Suppressor macrophage treated with lipopolysaccharide for 1 hour (primary cell): ENCODE results near the gene ROGDI.
"Not testable (repeated sequence)": the region's sequence is repeated elsewhere in the genome, so short reads cannot be mapped to it uniquely, and the experiment has no call there.

Source experiments
- DNase-seq, 3 donors: peaks; one replicate each; pipeline ENCODE4 v3.0.0-alpha.2; 2020 to 2022

The ROGDI gene

GRCh38 chr16:4790261-4790660 is 12.2 kb downstream of the ROGDI start:
- no peak for DNase-seq

- no peak for DNase-seq
Observed at GRCh38 chr16:4788910-4789309, 13.5 kb downstream of the ROGDI start.

- DNase-seq = no peak
Observed at GRCh38 chr16:4788489-4788889, 13.9 kb downstream of the ROGDI start.

- DNase-seq = no peak
Observed at GRCh38 chr16:4787627-4788482, 14.6 kb downstream of the ROGDI start, which contains the start of gene SEPTIN12. SEPTIN12 (minus strand) TSS chr16:4788345; CDS start chr16:4787645, 700 bp downstream.

- no peak for DNase-seq
Observed at GRCh38 chr16:4787068-4787467, 15.4 kb downstream of the ROGDI start.

GRCh38 chr16:4785758-4786433 is 16.5 kb downstream of the ROGDI start:
- no peak for DNase-seq

- DNase-seq = not testable (repeated sequence)
Observed at GRCh38 chr16:4784444-4784987, 17.9 kb downstream of the ROGDI start.

- DNase-seq = no peak
Observed at GRCh38 chr16:4783951-4784336, 18.5 kb downstream of the ROGDI start.

GRCh38 chr16:4783251-4783950 is 19.0 kb downstream of the ROGDI start:
- DNase-seq = no peak

- DNase-seq = peak in 1 of 3 donors; percentile 40
Observed at GRCh38 chr16:4780235-4780634, 22.2 kb downstream of the ROGDI start.

- DNase-seq = no peak
Observed at GRCh38 chr16:4778050-4778392, 24.4 kb downstream of the ROGDI start.

- peak in 1 of 3 donors; percentile 15 for DNase-seq
Observed at GRCh38 chr16:4777339-4778049, 24.9 kb downstream of the ROGDI start.

- no peak for DNase-seq
Observed at GRCh38 chr16:4776141-4776705, 26.2 kb downstream of the ROGDI start.

- peak in 2 of 3 donors; percentile 17 to 21 for DNase-seq
Observed at GRCh38 chr16:4775005-4775404, 27.4 kb downstream of the ROGDI start.

GRCh38 chr16:4772351-4772750 is 30.1 kb downstream of the ROGDI start:
- DNase-seq = no peak

- peak in 1 of 3 donors; percentile 35 for DNase-seq
Observed at GRCh38 chr16:4771646-4772045, 30.8 kb downstream of the ROGDI start.

GRCh38 chr16:4769306-4769638 is 33.2 kb downstream of the ROGDI start:
- DNase-seq = no peak

- DNase-seq = peak; percentile 98 to 99 (median 98)
Observed at GRCh38 chr16:4768549-4769305, 33.7 kb downstream of the ROGDI start.

GRCh38 chr16:4767872-4768548 is 34.4 kb downstream of the ROGDI start:
- peak; percentile 64 to 74 (median 67) for DNase-seq

- peak; percentile 98 to 99 (median 98) for DNase-seq
Observed at GRCh38 chr16:4766875-4767628, 35.4 kb downstream of the ROGDI start, which contains the start of gene ZNF500. ZNF500 (minus strand) TSS chr16:4767162; CDS start chr16:4765978, 1,184 bp downstream.
